ENCODE measurements around the gene OR6S1.
A peak's percentile ranks its signal among the peaks of the same experiment; 100 is the strongest.
"Not testable (repeated sequence)": the region's sequence is repeated elsewhere in the genome, so short reads cannot be mapped to it uniquely, and the experiment has no call there.

The OR6S1 gene

GRCh38 chr14:20611277-20611676 is 30.2 kb downstream of the OR6S1 start:
- DNase-seq (ENCODE audit: low read depth in 1 of 2, low spot score in 1 of 2): no peak

DNA sequence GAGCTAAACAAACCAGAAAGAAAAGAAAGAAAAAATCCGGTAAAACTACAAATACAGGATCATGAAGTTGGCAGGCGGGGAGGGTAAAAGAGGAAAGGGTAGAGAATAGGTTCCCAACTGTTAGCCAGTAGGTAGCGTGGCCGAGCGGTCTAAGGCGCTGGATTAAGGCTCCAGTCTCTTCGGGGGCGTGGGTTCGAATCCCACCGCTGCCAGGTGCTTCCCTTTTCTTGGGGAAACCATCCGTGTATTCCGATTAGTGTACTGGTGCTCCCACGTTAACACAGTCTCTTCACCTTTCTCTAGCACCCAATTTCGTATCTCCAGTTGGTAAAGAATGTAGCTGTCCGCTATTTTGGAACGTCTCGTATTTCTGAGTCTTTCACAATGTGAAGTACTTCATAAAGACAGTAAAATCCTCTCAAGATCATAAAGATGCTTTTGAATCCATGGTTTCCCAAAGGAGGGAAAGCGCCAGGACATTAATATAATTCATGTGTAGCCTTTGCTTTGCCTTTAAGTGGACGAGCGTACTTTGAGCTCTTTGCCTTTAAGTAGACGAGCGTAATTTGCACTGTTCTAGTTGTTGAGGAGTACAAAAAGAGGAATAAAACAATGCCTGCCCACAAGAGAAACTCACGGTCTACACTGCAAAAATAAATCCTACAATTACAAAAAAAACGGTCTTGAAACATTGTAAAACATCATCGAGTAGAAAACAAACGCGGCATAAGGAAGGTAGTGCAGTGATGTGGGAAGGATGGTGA is 31.3 kb downstream of the OR6S1 start:
- DNase-seq (ENCODE audit: low read depth in 1 of 2, low spot score in 1 of 2): peak; percentile 33 to 53

DNA sequence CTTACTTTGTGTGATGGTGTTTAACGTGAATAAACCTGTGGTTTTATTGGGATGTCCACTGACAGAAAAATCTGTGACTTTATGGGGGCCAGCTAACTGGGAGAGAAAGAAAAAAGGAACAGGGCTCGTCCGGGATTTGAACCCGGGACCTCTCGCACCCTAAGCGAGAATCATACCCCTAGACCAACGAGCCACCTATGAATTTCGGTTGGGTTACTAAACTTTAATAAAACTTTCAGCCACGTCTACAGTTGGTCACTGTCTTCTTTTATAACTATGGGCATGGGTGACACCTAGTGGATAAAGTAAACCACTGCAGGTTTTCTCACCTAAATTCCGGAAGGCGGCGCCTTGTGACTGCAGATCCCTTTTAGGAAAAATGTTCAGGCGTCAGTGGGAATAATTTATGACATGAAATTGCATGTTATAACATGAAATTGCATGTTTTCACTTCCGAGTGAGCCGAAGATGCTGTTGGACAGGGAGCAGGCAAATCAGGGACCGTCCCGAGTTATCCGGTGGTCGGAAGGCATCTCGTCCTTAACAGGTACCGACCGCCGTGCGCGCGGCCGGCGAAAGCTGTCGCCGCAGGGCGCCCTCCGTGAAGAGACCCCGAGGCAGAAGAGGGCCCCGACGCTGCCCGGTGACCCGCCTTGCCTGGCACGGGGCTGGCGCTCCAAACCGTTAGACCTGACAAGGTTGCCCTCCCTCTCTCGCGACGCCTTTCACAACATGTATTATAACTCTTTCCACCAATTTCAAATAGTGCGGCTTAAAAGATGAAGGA is 32.1 kb downstream of the OR6S1 start:
- peak in 1 of 2 donors; percentile 44 for DNase-seq (ENCODE audit: low read depth in 1 of 2, low spot score in 1 of 2)

DNA sequence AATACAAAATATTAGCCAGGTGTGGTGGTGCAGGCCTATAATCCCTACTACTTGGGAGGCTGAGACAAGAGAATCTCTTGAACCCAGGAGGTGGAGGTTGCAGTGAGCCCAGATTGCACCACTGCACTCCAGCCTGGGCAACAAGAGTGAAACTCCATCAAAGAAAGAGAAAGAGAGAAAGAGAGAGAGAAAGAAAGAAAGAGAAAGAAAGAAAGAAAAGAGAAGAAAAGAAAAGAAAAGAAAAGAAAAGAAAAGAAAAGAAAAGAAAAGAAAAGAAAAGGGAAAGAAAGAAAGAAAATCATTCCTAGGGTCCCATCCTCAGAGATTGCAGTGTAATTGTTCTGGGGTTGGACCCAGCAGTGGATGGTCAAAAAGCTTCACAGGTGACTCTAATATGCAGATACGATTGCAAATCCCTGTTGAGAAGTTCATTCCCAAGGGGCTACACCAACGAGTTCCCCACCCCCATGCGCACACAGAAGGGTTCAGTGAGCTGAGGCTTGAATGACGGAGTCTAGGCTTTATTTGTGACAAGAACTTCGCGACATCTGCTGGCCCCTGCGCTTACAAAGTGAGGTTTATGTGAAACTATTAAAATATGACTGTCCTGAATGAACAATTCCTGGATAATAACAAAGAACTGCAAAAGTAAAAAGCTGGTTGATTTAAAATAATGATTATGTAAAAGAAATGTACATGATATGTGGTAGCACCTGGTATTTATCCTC is 32.9 kb downstream of the OR6S1 start:
- DNase-seq (ENCODE audit: low read depth in 1 of 2, low spot score in 1 of 2): no peak

DNA sequence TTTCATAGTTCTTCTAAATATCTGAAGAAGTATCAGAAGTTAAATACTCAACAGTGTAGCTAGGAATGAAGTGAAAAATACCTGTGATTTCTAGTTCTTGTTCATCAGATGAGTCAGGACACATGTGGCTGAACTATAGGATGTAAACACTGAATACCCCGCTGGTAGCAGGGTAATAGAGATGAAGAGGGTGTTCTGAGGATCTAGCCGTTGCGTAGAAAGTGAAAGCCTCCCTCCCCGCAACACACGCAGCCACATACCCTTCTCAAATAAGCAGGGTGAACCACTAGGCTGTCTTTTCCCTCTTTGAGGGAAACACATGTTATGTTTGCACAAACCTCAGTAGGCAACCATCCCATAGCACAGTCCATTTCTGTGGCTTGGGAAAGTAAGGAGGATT is 33.9 kb downstream of the OR6S1 start:
- no peak for DNase-seq (ENCODE audit: low read depth in 1 of 2, low spot score in 1 of 2)

GRCh38 chr14:20606902-20607242 is 34.6 kb downstream of the OR6S1 start:
- DNase-seq (ENCODE audit: low read depth in 1 of 2, low spot score in 1 of 2): no peak

GRCh38 chr14:20606190-20606901 is 35.1 kb downstream of the OR6S1 start:
- no peak for DNase-seq (ENCODE audit: low read depth in 1 of 2, low spot score in 1 of 2)

GRCh38 chr14:20603813-20604690 is 37.4 kb downstream of the OR6S1 start:
- DNase-seq (ENCODE audit: low read depth in 1 of 2, low spot score in 1 of 2): no peak

DNA sequence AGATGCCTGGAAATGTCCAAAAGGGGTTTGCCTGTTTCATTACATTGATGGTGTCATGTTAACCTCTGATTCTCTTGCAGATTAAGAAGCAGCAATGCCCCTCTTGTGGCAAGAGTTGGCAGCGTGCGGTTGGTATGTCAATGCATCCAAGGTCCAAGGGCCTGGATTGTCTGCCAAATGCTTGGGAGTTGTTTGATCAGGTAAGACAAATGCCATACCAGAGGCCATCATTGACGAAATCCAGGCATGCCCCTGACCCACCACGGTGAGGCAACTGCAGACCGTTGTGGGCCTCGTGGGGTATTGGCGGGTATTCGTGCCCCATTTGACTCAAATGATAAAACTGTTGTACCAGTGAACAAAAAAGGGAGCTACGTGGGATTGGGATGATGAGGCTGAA is 38.9 kb downstream of the OR6S1 start:
- no peak for DNase-seq (ENCODE audit: low read depth in 1 of 2, low spot score in 1 of 2)

- DNase-seq (ENCODE audit: low read depth in 1 of 2, low spot score in 1 of 2): no peak
These were observed 40.0 kb downstream of the OR6S1 start for GRCh38 chr14:20601522-20601921.

DNA sequence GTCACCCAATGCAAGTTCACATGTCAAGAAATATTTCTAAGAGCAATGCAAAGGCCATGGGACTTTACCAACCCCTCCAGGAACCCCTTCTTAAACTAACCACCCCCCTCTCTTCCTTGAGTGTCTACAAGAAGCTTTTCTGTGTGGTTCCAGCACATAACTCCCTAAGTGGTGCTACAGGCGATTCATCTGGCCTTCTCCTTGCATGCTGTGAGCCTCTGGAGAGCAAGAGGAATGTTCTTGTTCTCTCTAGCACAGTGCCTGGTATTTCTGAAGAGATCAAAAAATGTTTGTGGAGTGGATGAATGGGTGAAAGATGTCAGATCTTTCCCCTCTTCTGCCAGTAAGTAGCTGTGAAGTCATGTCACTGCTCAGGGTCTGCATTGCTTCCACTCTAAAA is 44.4 kb downstream of the OR6S1 start:
- DNase-seq (ENCODE audit: low read depth in 1 of 2, low spot score in 1 of 2): no peak

DNA sequence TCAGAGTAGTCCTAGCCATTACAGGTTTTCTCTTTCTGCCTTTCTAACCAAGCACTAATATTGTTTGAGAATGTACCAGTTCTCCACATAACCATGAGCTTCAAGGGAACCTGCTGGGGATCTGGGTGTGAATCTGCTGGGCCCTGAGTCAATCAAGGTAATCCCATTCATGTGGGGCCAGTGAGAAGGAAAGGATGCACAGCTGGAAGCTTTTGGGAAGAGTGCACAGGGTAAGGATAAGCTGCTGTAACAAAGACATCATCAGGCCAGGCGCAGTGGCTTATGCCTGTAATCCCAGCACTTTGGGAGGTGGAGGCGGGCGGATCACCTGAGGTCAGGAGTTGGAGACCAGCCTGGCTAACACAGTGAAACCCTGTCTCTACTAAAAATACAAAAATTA is 45.8 kb downstream of the OR6S1 start:
- DNase-seq (ENCODE audit: low read depth in 1 of 2, low spot score in 1 of 2): not testable (repeated sequence)

DNA sequence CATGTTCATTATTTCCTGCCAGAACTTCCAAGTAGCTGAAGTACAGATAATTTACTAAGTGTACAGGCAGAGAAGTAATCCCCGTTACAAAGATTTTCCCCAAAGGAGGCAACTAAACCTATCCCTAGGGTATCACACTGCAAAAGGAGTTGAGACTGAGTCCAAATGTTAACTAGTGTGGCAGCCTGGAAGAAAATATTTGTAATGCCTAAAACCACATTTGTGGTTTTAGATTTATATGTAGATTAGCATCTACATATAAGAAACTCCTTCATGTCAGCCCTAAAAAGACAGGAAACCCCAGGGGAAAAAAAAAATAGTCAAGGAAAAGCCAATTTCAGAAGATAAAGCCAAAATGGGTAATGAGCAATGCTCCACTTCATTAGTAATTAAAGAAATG is 48.9 kb downstream of the OR6S1 start:
- no peak for DNase-seq (ENCODE audit: low read depth in 1 of 2, low spot score in 1 of 2)

GRCh38 chr14:20591235-20591634 is 50.3 kb downstream of the OR6S1 start, which contains the start of gene RNASE12:
Gene RNASE12 (minus strand): TSS chr14:20591376. CDS start chr14:20590723, 653 bp downstream.
- DNase-seq (ENCODE audit: low read depth in 1 of 2, low spot score in 1 of 2): no peak

All from activated T-helper 1 cell treated with anti-CD3 and anti-CD28 coated beads, Interleukin-2, amount 50 U/mL, for 16 hours (primary cell).